ENCODE results near the gene BMP6.

BMP6 gene

DNA sequence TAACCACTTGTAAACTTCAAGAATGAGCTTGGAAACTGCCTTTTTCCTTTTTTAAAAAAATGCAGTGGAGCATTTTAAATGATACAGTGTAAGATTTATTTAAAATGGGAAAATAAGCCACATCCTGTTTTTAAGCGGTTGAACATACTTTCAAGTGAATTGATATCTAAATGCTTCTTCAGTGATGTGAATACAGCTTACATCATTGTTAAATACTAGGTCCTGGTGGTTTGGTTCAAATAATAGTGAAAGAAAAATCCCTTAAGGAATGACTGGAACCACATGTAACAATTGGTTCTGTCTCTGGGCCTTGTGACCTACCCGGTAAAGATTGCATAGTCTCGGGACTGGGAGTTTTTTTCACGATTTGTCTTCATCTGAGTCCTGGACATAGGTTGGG, 44.2 kb downstream of the BMP6 start:
- Histone ChIP-seq H3K4me2 (ENCODE audit: insufficient read depth, low read length) (no peak overlapping the region), H3K79me2 (ENCODE audit: insufficient read depth, low read length) (no peaks in the 10 kb centered on the region), H3K4me1 (ENCODE audit: insufficient read depth, low read length) (no peaks in the 10 kb centered on the region), H3K27me3 (ENCODE audit: insufficient read depth, low read length, poor library complexity) (peaks cover 8% of the 10 kb centered on the region), H3K27ac (ENCODE audit: low read length) (no peak overlapping the region), H3K36me3 (ENCODE audit: insufficient read depth, low read length) (no peaks in the 10 kb centered on the region), H3K9ac (ENCODE audit: low read depth, low read length) (no peak overlapping the region), H3K4me3 (ENCODE audit: low read depth in 1 of 2, low read length in 2 of 2) (no peak overlapping the region), H4K20me1 (ENCODE audit: insufficient read depth, low read length) (no peaks in the 10 kb centered on the region), H3K9me3 (ENCODE audit: insufficient read depth, low read length, severe bottlenecking) (no peaks in the 10 kb centered on the region), H2AFZ (ENCODE audit: low read depth, low read length) (no peak overlapping the region)
- no peak for ATAC-seq (ENCODE audit: insufficient read depth, low read depth)
- TF ChIP-seq, protein P1, sequence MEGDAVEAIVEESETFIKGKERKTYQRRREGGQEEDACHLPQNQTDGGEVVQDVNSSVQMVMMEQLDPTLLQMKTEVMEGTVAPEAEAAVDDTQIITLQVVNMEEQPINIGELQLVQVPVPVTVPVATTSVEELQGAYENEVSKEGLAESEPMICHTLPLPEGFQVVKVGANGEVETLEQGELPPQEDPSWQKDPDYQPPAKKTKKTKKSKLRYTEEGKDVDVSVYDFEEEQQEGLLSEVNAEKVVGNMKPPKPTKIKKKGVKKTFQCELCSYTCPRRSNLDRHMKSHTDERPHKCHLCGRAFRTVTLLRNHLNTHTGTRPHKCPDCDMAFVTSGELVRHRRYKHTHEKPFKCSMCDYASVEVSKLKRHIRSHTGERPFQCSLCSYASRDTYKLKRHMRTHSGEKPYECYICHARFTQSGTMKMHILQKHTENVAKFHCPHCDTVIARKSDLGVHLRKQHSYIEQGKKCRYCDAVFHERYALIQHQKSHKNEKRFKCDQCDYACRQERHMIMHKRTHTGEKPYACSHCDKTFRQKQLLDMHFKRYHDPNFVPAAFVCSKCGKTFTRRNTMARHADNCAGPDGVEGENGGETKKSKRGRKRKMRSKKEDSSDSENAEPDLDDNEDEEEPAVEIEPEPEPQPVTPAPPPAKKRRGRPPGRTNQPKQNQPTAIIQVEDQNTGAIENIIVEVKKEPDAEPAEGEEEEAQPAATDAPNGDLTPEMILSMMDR (IDR thresholded peaks at IDR 0.05; ENCODE audit: borderline replicate concordance, extremely low read depth, low read length, poor library complexity, severe bottlenecking): no peak
- no peak for TF ChIP-seq EZH2 (IDR thresholded peaks at IDR 0.05; ENCODE audit: borderline replicate concordance, low read depth, low read length, severe bottlenecking)
- DNase-seq: no peak

DNA sequence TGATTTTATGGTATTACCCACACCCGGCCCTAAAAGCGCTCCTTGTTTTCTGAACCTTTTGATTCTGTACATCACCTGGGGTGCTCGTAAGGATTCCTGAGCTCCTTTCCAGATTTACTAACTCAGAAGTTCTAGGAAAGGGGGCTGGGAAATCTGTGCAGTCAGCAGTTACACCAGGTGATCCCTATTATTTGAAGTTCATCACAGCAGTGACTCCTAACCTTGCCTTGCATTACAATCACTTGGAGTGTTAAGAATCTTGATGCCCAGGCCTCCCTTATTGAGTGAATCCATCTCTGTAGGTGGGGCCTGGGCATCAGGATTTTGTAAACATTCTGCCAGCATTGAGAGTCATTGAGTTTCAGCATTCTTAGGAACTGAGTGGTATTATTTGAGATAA, 44.7 kb downstream of the BMP6 start:
- H3K79me2 ChIP-seq (ENCODE audit: insufficient read depth, low read length): no peaks in the 10 kb centered on the region
- no peaks in the 10 kb centered on the region for H3K4me1 ChIP-seq (ENCODE audit: insufficient read depth, low read length)
- no peak overlapping the region for H3K4me2 ChIP-seq (ENCODE audit: insufficient read depth, low read length)
- peaks cover 8% of the 10 kb centered on the region for H3K27me3 ChIP-seq (ENCODE audit: insufficient read depth, low read length, poor library complexity)
- ATAC-seq (ENCODE audit: insufficient read depth, low read depth) (no peak), DNase-seq (no peak)
- H3K4me3 ChIP-seq (ENCODE audit: low read depth in 1 of 2, low read length in 2 of 2): no peak overlapping the region
- H3K36me3 ChIP-seq (ENCODE audit: insufficient read depth, low read length): no peaks in the 10 kb centered on the region
- no peaks in the 10 kb centered on the region for H3K9me3 ChIP-seq (ENCODE audit: insufficient read depth, low read length, severe bottlenecking)
- H4K20me1 ChIP-seq (ENCODE audit: insufficient read depth, low read length): no peaks in the 10 kb centered on the region
- no peak overlapping the region for H2AFZ ChIP-seq (ENCODE audit: low read depth, low read length)
- no peak overlapping the region for H3K27ac ChIP-seq (ENCODE audit: low read length)
- no peak overlapping the region for H3K9ac ChIP-seq (ENCODE audit: low read depth, low read length)
- no peak for TF ChIP-seq EZH2 (IDR thresholded peaks at IDR 0.05; ENCODE audit: borderline replicate concordance, low read depth, low read length, severe bottlenecking)
- TF ChIP-seq, protein P1 (IDR thresholded peaks at IDR 0.05; ENCODE audit: borderline replicate concordance, extremely low read depth, low read length, poor library complexity, severe bottlenecking): no peak

DNA sequence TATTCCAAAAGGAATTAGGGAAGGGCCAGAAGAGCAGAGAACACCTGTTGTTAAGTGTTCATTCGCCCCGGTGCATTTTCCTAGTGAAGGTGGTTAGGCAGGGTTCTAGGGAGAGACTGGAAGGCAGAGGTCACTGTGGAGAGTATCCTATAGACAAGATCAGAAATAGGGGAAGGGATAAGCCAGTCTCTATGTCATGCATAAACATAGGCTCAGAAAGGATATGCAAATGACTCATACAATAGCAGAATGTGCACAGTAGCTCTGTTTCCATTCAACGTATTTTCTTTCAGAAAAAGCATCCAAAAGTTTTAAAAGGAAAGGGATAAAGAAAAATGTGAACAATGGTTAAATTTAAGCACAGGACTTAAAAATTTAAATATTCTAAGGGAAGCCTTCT, 47.4 kb downstream of the BMP6 start:
- Histone ChIP-seq H3K9ac (ENCODE audit: low read depth, low read length) (no peak overlapping the region), H3K4me3 (ENCODE audit: low read depth in 1 of 2, low read length in 2 of 2) (no peak overlapping the region), H3K36me3 (ENCODE audit: insufficient read depth, low read length) (no peaks in the 10 kb centered on the region), H3K4me2 (ENCODE audit: insufficient read depth, low read length) (no peak overlapping the region), H3K9me3 (ENCODE audit: insufficient read depth, low read length, severe bottlenecking) (no peaks in the 10 kb centered on the region), H3K27ac (ENCODE audit: low read length) (no peak overlapping the region), H3K27me3 (ENCODE audit: insufficient read depth, low read length, poor library complexity) (peaks cover 8% of the 10 kb centered on the region), H2AFZ (ENCODE audit: low read depth, low read length) (no peak overlapping the region), H3K4me1 (ENCODE audit: insufficient read depth, low read length) (no peaks in the 10 kb centered on the region), H3K79me2 (ENCODE audit: insufficient read depth, low read length) (no peaks in the 10 kb centered on the region), H4K20me1 (ENCODE audit: insufficient read depth, low read length) (no peaks in the 10 kb centered on the region)
- ATAC-seq (ENCODE audit: insufficient read depth, low read depth) (no peak), DNase-seq (no peak)
- TF ChIP-seq EZH2 (IDR thresholded peaks at IDR 0.05; ENCODE audit: borderline replicate concordance, low read depth, low read length, severe bottlenecking): no peak
- TF ChIP-seq, protein P1 (IDR thresholded peaks at IDR 0.05; ENCODE audit: borderline replicate concordance, extremely low read depth, low read length, poor library complexity, severe bottlenecking): no peak

DNA sequence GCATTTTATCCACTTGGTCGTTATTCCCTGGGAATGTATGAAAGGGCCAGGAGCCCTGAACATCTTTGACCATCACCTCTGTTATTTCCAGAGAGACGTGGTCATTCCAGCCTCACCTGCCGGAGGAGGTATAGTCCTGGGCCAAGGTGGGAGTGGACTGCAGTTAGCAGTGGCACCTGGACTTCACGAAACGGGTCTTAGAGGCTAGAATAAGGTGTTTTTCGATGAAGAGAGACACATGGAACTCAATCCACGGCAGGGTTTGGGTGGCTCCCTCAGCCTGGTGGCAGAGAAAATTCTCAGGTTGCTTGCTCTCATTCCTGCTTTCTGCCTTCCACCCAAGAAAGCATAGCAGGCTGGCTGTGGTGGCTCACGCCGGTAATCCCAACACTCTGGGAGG, 48.0 kb downstream of the BMP6 start:
- no peak overlapping the region for H3K27ac ChIP-seq (ENCODE audit: low read length)
- no peak overlapping the region for H3K9ac ChIP-seq (ENCODE audit: low read depth, low read length)
- no peak overlapping the region for H2AFZ ChIP-seq (ENCODE audit: low read depth, low read length)
- ATAC-seq (ENCODE audit: insufficient read depth, low read depth) (no peak), DNase-seq (no peak)
- H3K36me3 ChIP-seq (ENCODE audit: insufficient read depth, low read length): no peaks in the 10 kb centered on the region
- no peaks in the 10 kb centered on the region for H3K9me3 ChIP-seq (ENCODE audit: insufficient read depth, low read length, severe bottlenecking)
- no peak overlapping the region for H3K4me2 ChIP-seq (ENCODE audit: insufficient read depth, low read length)
- H3K4me1 ChIP-seq (ENCODE audit: insufficient read depth, low read length): no peaks in the 10 kb centered on the region
- H3K79me2 ChIP-seq (ENCODE audit: insufficient read depth, low read length): no peaks in the 10 kb centered on the region
- H3K4me3 ChIP-seq (ENCODE audit: low read depth in 1 of 2, low read length in 2 of 2): no peak overlapping the region
- H4K20me1 ChIP-seq (ENCODE audit: insufficient read depth, low read length): no peaks in the 10 kb centered on the region
- peaks cover 8% of the 10 kb centered on the region for H3K27me3 ChIP-seq (ENCODE audit: insufficient read depth, low read length, poor library complexity)
- no peak for TF ChIP-seq EZH2 (IDR thresholded peaks at IDR 0.05; ENCODE audit: borderline replicate concordance, low read depth, low read length, severe bottlenecking)
- TF ChIP-seq, protein P1 (IDR thresholded peaks at IDR 0.05; ENCODE audit: borderline replicate concordance, extremely low read depth, low read length, poor library complexity, severe bottlenecking): no peak
